Rectal smooth muscle tissue (tissue), 1 donor: ENCODE measurements around the gene XYLT1.
"Not testable (repeated sequence)": the region's sequence is repeated elsewhere in the genome, so short reads cannot be mapped to it uniquely, and the experiment has no call there.

Source experiments
- H3K27ac ChIP-seq: one replicate; pipeline ENCODE4 v1.7.0; 2013; ENCODE audit warnings: low read depth, low read length, inconsistent platforms
- H3K27me3 ChIP-seq: one replicate; pipeline ENCODE4 v1.7.0; 2013; ENCODE audit warnings: low read length; ENCODE audit not compliant: control insufficient read depth, insufficient read depth
- H3K36me3 ChIP-seq: one replicate; pipeline ENCODE4 v1.7.0; 2013; ENCODE audit warnings: low read length; ENCODE audit not compliant: control insufficient read depth, insufficient read depth
- H3K4me1 ChIP-seq: one replicate; pipeline ENCODE4 v1.7.0; 2013; ENCODE audit warnings: low read length; ENCODE audit not compliant: control insufficient read depth, insufficient read depth
- H3K4me3 ChIP-seq: one replicate; pipeline ENCODE4 v1.7.0; 2013; ENCODE audit warnings: low read length
- H3K9ac ChIP-seq: one replicate; pipeline ENCODE4 v1.7.0; 2013; ENCODE audit warnings: low read length

The XYLT1 gene

DNA sequence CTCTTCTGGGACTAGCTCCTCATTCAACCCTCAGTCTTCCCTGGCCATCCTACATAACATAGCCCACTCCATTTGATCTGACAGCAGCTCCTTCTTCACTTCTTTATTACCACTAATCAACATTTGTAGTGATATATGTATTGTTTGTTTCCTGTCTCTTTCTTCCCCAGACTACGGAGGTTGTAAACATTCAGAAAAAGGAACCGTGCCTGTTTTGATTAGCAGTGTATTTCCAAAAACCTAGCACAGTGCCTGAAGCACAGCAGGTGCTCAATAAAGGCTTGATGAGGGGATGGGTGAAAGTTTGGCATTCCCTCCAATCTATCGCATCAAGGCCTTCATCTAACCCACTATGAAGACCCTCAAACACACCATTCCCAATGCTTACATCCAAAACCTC, 150.8 kb downstream of the XYLT1 start:
- H3K9ac ChIP-seq, result no peak overlapping the region
- H3K27me3 ChIP-seq, result no peaks in the 10 kb centered on the region
- H3K27ac ChIP-seq, result no peak overlapping the region
- no peaks in the 10 kb centered on the region for H3K36me3 ChIP-seq
- H3K4me1 ChIP-seq, result peaks cover 4% of the 10 kb centered on the region
- no peak overlapping the region for H3K4me3 ChIP-seq

DNA sequence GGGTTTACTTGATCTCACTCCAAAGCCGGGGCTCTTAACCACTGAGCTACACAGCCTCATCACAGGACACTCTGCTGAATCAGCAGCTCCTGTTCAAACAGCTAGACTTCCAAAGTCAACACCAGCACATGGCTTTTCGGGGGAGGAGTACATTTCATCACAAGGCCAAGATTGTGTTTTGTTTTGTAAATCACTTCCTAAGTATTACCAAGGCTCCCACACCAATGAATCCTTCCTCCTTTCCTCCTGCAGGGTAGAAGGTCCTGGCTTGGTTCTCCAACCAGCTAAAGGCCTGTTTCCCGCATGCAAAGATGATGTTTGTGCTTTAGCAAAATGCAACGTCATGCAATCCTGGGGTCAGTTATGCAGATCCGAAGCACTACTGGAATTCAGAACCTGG, 152.5 kb downstream of the XYLT1 start:
- Histone ChIP-seq H3K9ac (no peak overlapping the region), H3K27ac (no peak overlapping the region), H3K4me3 (no peak overlapping the region), H3K4me1 (peaks cover 19% of the 10 kb centered on the region), H3K36me3 (no peaks in the 10 kb centered on the region), H3K27me3 (no peaks in the 10 kb centered on the region)

DNA sequence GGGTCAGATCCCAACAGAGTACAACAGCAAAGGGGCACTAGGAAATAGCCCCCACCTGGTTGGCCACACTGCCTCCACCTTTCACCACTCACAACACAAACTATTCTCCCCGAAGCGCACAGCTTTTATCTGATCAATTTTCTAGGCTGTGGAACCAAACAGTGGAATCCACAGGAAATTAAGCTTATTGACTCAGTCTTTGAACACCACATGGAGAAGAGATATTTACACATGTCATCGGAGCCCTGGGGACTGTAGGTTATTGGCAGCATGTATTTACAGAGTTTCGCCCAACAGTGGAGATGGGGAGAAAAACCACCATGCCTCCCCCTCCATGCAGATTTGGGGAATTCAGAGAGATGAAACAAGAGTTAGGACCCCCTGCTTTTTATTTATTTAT, 154.8 kb downstream of the XYLT1 start:
- Histone ChIP-seq H3K27me3 (no peaks in the 10 kb centered on the region), H3K4me3 (no peak overlapping the region), H3K4me1 (peaks cover 39% of the 10 kb centered on the region), H3K27ac (peak overlapping the region; percentile 93), H3K9ac (no peak overlapping the region), H3K36me3 (no peaks in the 10 kb centered on the region)

DNA sequence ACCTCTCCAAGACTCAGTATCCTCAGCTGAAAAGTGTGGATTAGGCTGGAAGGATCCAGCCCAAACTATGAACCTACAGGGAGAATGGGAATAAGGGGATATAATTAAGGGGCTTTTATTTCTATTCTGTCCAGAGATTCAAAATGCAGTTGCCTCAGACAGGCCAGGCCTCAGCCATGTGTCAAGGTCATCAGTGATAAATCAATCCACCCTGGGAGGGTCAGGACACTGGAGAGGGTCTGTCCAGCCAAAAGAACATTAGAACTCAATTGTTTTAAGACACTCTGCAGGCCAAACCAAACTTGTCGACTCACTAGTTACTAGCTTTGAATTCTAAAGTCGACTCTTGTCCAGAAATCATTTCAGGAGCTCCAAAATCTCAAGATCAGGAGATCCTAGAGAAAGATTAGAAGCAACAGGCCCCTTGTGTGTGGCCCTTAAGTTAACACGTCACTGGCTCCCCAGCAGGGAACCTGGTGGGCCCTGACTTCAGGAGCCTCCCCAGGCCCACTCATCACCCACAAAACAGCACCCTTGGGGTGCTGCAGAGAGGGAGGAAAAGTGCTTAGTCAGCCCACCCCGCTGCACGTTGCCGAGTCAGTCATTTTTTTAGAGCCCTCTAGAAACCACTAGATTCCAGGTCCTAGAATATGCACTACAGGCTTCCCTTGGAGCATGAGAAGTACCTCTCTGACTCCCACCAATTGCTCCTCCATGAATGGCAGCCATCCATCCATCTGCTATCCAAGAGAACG, 156.8 kb downstream of the XYLT1 start:
- Histone ChIP-seq H3K4me3 (no peak overlapping the region), H3K4me1 (peaks cover 45% of the 10 kb centered on the region), H3K9ac (no peak overlapping the region), H3K36me3 (no peaks in the 10 kb centered on the region), H3K27me3 (no peaks in the 10 kb centered on the region), H3K27ac (peak overlapping the region; percentile 93)

DNA sequence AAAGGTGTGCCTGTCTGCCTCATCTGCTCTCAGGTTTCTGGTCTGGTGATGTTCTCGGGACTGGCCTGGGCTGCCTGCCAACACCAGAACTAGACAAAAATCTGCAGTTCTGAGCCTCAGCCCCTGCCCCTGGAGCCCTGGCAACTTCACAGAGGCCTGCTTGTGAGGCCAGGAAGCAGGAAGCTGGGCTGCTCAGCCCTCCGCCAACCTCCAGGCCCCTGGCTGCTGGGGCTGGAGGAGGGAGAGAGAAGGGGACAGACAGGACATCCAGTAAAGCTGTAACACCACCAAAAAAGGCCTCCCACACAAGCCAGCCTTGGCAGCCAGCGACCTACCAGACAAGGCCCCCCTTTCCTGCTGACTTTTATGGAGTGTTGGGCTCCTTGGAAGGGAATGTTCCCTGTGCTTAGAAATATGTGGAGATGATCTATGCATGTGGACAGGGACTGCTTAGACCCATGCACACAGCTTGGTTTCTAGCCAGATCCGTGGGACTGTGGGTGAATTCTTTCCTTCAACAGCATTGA, 157.6 kb downstream of the XYLT1 start:
- Histone ChIP-seq H3K27me3 (no peaks in the 10 kb centered on the region), H3K9ac (no peak overlapping the region), H3K4me3 (no peak overlapping the region), H3K36me3 (no peaks in the 10 kb centered on the region), H3K27ac (peak overlapping the region; percentile 98), H3K4me1 (peaks cover 45% of the 10 kb centered on the region)

DNA sequence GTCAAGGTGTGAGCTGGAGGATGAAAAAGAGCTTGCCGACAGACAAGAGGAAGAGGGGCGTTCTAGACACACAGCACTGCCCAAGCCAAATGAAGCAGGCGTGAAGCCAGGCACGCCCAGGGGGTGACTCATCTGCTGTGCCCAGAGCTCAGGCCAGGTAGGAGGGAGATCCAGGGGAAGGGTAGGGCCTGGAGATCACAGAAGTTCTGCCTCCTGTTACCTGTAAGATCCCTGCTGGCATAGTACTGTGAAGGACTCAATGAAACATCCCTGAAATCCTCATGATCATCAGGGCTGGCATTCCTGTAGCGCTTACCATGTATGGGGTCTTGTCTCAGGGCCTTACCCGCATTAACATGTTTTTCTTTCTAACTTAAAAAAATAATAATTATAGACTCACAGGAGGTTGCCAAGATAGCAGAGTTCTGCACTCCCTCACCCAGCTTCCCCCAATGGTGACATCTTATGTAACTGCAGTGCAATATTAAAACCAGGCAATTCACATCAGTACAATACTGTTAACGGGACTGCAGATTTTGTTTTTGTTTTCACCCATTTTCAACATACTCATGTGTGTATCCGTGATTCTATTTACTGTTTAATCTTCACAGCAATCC, 158.6 kb downstream of the XYLT1 start:
- H3K27me3 ChIP-seq, result no peaks in the 10 kb centered on the region
- peaks cover 43% of the 10 kb centered on the region for H3K4me1 ChIP-seq
- H3K4me3 ChIP-seq, result no peak overlapping the region
- no peak overlapping the region for H3K9ac ChIP-seq
- H3K27ac ChIP-seq, result peak overlapping the region; percentile 98
- H3K36me3 ChIP-seq, result no peaks in the 10 kb centered on the region

DNA sequence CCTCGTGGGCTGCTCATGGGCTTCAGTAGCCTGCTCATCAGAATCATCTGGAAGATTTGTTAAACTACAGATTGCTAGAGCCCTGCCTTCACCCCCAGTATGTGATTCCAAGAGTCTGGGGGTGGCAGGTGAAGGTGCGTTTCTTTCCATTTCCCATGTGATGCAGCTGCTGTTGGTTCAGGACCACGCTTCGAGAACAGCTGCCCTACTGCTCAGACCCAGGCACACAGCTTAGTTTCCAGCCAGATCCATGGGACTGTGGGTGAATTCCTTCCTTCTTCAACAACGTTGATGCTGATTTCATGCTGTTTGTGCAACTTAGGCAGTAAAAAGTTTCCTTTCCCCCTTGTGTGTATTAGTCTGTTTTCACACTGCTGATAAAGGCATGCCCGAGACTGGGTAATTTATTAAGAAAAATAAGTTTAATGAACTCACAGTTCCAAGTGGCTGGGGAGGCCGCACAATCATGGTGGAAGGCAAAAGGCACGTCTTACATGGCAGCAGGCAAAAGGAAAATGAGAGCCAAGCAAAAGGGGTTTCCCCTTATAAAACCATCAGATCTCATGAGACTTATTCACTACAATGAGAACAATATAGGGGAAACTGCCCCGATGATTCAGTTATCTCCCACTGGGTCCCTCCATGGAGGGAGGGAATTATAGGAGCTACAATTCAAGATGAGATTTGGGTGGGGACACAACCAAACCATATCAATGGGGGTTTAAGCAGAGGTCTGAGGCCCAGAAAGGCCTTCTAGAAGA, 159.2 kb downstream of the XYLT1 start:
- Histone ChIP-seq H3K36me3 (no peaks in the 10 kb centered on the region), H3K4me3 (no peak overlapping the region), H3K27ac (peak overlapping the region; percentile 98), H3K4me1 (peaks cover 43% of the 10 kb centered on the region), H3K27me3 (no peaks in the 10 kb centered on the region), H3K9ac (no peak overlapping the region)

DNA sequence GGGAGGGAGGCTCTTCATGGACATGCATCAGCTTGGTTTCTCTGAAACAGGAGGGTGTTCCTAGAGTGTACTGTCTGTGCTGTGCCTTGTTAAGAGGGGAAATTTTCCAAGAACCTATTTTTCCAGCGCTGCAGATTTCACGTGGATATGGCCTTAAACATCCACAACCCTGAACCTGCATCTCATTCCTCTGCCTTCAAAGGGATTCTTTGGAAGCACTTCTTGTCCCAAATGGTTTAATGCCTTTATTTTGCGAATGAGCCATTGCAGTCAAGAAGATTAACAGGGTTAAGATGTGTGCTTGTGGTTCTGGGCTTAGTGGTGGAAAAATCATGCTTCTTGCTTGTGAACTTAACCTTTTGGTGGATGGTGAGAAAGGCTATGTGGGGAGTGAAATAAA, 161.2 kb downstream of the XYLT1 start:
- no peaks in the 10 kb centered on the region for H3K27me3 ChIP-seq
- H3K4me3 ChIP-seq, result no peak overlapping the region
- peaks cover 46% of the 10 kb centered on the region for H3K4me1 ChIP-seq
- H3K36me3 ChIP-seq, result no peaks in the 10 kb centered on the region
- H3K9ac ChIP-seq, result no peak overlapping the region
- peak overlapping the region; percentile 98 for H3K27ac ChIP-seq

DNA sequence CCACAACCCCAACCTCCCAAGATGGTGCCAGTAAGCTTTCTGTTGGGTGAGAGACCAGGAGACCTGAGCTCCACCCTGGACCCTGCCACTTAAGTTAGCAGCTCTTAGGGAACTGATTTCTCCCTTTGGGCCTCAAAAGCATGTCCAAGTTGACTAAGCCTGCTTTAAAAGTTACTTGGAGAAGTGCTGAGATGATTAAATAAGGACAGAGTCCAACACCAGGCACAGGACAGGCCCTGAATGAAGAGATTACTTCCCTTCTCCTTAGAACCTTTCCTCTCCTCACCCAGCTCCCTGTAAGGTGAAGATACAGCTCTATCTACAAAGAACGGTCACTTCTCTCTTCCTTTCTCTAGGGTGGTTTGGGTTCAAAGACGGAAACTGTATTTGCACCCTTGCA, 162.6 kb downstream of the XYLT1 start:
- Histone ChIP-seq H3K27me3 (no peaks in the 10 kb centered on the region), H3K4me3 (no peak overlapping the region), H3K4me1 (peaks cover 47% of the 10 kb centered on the region)

DNA sequence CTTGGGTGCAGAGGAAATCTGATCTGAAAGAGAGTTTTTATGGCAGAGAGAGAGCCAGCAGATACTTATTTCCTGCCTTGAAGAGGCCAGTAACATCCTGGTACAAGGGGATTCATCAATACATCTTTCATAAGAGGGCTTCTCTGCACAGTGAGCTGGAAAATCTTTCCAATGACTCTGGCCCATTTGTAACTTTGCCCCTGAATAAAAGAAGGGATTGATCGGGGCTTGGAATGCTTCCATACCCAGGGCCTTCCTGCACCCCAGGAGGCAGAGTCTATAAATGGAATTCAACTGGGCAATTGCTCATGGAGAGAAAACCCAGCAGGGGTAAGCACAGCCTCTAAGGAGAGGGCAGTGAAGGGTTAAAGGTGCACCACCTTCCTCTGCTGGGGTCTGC, 163.3 kb downstream of the XYLT1 start:
- Histone ChIP-seq H3K27me3 (no peaks in the 10 kb centered on the region), H3K4me3 (no peak overlapping the region), H3K9ac (no peak overlapping the region), H3K36me3 (no peaks in the 10 kb centered on the region), H3K4me1 (peaks cover 41% of the 10 kb centered on the region), H3K27ac (peak overlapping the region; percentile 41)

More for the DNA sequence above, 162.6 kb downstream of the XYLT1 start:
- Histone ChIP-seq H3K27ac (peak overlapping the region; percentile 41), H3K9ac (no peak overlapping the region), H3K36me3 (no peaks in the 10 kb centered on the region)

DNA sequence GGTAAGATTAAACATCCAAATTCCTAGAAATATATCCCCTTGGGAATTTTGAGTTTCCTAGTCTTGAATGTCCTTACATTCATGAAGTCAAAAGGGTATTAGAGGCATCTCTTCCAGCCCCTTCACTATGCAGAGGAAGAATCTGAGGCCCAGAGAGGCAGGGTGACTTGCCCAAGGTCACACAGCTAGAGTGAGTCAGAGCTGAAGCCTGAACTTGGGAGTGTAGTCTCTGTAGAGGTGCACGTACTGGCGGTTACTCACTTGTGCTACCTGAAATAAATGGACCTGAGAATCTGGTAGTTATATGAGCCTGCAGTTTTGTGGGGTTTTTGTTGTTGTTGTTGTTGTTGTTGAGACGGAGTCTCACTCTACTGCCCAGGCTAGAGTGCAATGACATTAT, 164.0 kb downstream of the XYLT1 start:
- Histone ChIP-seq H3K4me3 (no peak overlapping the region), H3K4me1 (peaks cover 35% of the 10 kb centered on the region), H3K27me3 (no peaks in the 10 kb centered on the region), H3K27ac (peak overlapping the region; percentile 45), H3K9ac (no peak overlapping the region), H3K36me3 (no peaks in the 10 kb centered on the region)

DNA sequence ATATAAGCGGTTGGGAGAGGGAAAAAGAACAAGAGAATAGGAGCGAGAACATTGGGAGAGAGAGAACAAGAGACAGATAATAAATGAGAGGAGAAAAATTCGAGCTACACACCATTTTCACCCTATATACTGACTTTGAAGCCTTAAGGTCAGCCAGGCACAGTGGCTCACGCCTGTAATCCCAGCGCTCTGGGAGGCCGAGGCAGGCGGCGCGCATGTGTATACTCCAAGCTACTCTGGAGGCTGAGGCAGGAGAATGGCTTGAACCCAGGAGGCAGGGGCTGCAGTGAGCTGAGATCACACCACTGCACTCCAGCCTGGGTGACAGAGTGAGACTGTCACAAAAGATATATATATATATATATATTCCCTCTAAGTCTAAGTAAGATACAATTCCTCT, 164.5 kb downstream of the XYLT1 start:
- peaks cover 29% of the 10 kb centered on the region for H3K4me1 ChIP-seq
- H3K4me3 ChIP-seq, H3K36me3 ChIP-seq, H3K9ac ChIP-seq, H3K27me3 ChIP-seq: not testable (repeated sequence)
- peak overlapping the region; percentile 48 for H3K27ac ChIP-seq
